HG02759 (cell line): Measurements from ENCODE around the gene FUZ.
"Not testable (repeated sequence)": the region's sequence is repeated elsewhere in the genome, so short reads cannot be mapped to it uniquely, and the experiment has no call there.

Source experiments
- ATAC-seq: cut with Tn5 transposase; IDR thresholded peaks from one replicate; pipeline ENCODE4 v1.9.1; 2021; ENCODE audit warnings: mild to moderate bottlenecking, moderate library complexity; ENCODE audit not compliant: unreplicated experiment

The FUZ gene

GRCh38 chr19:49833599-49833998, 20.5 kb upstream of the FUZ start:
- no peak for ATAC-seq

- no peak for ATAC-seq
These were observed 19.5 kb upstream of the FUZ start for GRCh38 chr19:49832556-49832955.

GRCh38 chr19:49831592-49831991, 18.5 kb upstream of the FUZ start:
- no peak for ATAC-seq

- no peak for ATAC-seq
These were observed 17.7 kb upstream of the FUZ start for GRCh38 chr19:49830766-49831165.

- ATAC-seq = no peak
These were observed 16.6 kb upstream of the FUZ start for GRCh38 chr19:49829721-49830120.

- no peak for ATAC-seq
These were observed 16.1 kb upstream of the FUZ start for GRCh38 chr19:49829200-49829599.

GRCh38 chr19:49827034-49827433, 13.9 kb upstream of the FUZ start:
- no peak for ATAC-seq

GRCh38 chr19:49824662-49825061, 11.6 kb upstream of the FUZ start:
- ATAC-seq = no peak

GRCh38 chr19:49823472-49823871, 10.4 kb upstream of the FUZ start:
- no peak for ATAC-seq

- ATAC-seq = no peak
These were observed 7.0 kb upstream of the FUZ start for GRCh38 chr19:49820125-49820524.

GRCh38 chr19:49819452-49820115, 6.5 kb upstream of the FUZ start:
- not testable (repeated sequence) for ATAC-seq

- ATAC-seq = no peak
These were observed 5.7 kb upstream of the FUZ start for GRCh38 chr19:49818649-49819370.

- ATAC-seq = peak; percentile 82
These were observed 5.0 kb upstream of the FUZ start, which contains the start of gene MED25 for GRCh38 chr19:49817964-49818648. TSS of gene MED25 (plus strand) at chr19:49818289. CDS start at chr19:49818342, 53 bp downstream.

GRCh38 chr19:49816590-49816989, 3.5 kb upstream of the FUZ start:
- ATAC-seq = no peak

GRCh38 chr19:49814010-49814409, 918 bp upstream of the FUZ start:
- ATAC-seq = no peak

GRCh38 chr19:49812452-49812996, 568 bp downstream of the FUZ start:
- no peak for ATAC-seq

- ATAC-seq = no peak
These were observed 1.8 kb downstream of the FUZ start for GRCh38 chr19:49811328-49811727.

GRCh38 chr19:49809941-49810389, 3.1 kb downstream of the FUZ start:
- ATAC-seq = no peak

- no peak for ATAC-seq
These were observed 3.7 kb downstream of the FUZ start for GRCh38 chr19:49809160-49809940.

GRCh38 chr19:49808711-49809159, 4.4 kb downstream of the FUZ start:
- no peak for ATAC-seq
